Ramos (cell line): ENCODE data around the gene AQP3.
"Not testable (repeated sequence)": the region's sequence is repeated elsewhere in the genome, so short reads cannot be mapped to it uniquely, and the experiment has no call there.

ENCODE experiments used
- in situ Hi-C: fragments of 300-500 bp; cut with MboI; formaldehyde crosslinking; loops from one replicate; pipeline ENCODE4 v1.14.3; 2022; ENCODE audit warnings: low sequenced_read_pairs; ENCODE audit not compliant: unreplicated experiment

The AQP3 gene

GRCh38 chr9:33465596-33466564, 18.5 kb upstream of the AQP3 start:
- in situ Hi-C loops: loop anchor here (5.0 to 10.0 kb wide), 2 partner anchors 49 to 161 kb away; no protein-coding TSS in a partner anchor

- in situ Hi-C loops: loop anchor here (5.0 to 10.0 kb wide), 2 partner anchors 48 to 160 kb away; no protein-coding TSS in a partner anchor
Observed at GRCh38 chr9:33465096-33465495, 17.7 kb upstream of the AQP3 start.

DNA sequence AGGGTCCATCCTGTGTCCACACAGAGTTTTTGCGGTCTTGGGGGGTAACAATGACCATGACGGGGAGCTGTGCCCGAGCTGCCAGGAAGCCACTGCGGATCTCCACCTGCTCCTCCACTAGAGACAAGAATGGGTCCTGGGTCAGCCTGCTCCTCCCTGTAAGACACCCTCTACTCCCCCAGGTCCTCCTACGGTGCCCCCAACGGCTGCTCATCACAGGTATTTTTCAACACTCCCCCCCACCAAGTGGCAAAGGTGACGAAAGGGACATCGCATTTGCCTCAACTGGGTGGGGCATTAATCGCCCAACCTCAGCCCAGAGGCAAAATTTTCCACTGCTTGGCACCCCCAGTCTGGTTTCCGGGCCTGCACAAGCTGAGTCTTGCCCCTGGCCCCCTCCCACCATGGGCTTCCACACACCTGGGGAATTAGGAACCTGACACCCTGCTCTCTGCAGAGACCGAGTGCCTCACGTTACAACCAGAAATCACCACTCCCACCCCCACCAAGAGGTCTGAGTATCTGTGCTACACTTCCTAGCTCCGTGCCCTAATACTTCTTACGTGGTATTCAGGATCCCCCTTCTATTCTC, 16.7 kb upstream of the AQP3 start:
- in situ Hi-C loops: loop anchor here (10.0 kb wide), 1 partner anchor 159 kb away; no protein-coding TSS in a partner anchor

- in situ Hi-C loops: loop anchor here (10.0 kb wide), 1 partner anchor 158 kb away; no protein-coding TSS in a partner anchor
Observed at GRCh38 chr9:33463151-33463550, 15.8 kb upstream of the AQP3 start.

- in situ Hi-C loops: loop anchor here (10.0 kb wide), 1 partner anchor 157 kb away; no protein-coding TSS in a partner anchor
Observed at GRCh38 chr9:33461492-33461891, 14.1 kb upstream of the AQP3 start.

DNA sequence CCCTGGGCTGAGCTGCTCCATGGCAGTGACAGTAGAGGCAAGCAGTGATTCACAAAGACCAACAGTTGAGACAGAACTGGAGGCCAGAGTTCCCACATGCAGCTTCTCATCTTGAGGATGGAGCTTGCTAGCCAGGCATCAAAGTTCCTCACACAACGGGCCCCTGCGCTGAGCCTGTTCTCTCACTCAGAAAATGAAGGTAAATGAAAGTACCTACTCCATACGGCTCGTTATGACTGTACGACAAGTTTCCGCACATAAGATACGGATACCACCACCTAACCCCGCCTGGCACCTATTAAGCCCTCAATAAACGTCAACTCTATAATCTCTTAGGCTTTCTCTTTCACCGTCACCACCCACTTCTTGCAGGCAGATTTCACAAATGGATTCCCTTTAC, 13.5 kb upstream of the AQP3 start:
- in situ Hi-C loops: loop anchor here (10.0 kb wide), 1 partner anchor 156 kb away; no protein-coding TSS in a partner anchor

DNA sequence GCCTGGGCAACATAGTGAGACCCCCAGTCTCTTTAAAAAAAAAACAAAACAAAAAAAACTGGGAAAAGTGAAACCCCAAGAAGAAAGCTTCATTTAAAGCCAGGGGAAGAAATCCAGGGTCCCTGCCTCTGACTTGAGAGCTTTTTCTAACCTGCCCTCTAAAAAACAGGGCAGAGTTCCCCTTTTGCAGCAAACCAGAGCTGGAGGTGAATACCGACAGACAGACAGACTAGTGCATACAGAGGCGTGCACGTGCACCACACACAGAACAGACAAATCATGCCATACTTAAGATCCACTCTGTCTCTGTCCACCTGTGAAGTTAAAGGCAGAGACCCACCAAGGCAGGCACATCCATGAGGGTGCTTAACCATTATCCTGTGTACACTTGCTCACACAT, 11.7 kb upstream of the AQP3 start:
- in situ Hi-C loops: no loop called here

DNA sequence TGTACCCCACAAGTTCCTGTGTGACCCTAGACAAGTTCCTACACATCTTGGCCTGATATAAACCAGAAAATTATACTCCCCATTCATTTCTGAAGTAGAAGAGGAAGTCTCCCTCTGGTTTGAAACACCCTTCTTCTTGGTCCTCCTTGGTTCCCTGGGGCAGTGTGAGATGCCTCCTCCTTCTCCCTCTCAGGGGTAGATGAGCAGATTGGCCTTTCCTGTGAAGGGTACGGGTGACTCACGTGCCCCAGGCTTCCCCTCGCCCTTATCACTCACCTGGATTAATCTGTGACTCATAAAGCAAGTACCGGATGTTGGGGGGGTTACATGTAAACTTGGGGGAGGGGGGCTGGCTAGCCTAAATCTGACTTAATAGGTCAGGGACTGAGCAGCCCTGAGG, 11.1 kb upstream of the AQP3 start:
- in situ Hi-C loops: no loop called here

DNA sequence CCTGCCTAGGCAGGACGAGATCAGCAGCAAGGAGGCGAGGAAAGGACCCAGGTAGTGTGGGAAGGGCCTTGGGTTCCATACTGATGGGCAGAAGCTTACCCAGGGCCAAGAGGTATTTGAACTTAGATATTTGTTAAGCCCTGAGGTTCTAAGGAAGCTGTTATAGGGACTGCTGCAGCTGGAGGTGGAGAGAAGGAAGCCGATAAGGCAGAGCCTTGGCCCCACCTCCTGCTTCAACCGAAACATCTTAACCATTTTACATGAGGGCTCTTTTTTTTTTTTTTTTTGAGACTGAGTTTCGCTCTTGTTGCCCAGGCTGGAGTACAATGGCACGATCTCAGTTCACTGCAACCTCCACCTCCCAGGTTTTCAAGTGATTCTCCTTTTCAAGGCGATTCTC, 8.6 kb upstream of the AQP3 start:
- in situ Hi-C loops: no loop called here

DNA sequence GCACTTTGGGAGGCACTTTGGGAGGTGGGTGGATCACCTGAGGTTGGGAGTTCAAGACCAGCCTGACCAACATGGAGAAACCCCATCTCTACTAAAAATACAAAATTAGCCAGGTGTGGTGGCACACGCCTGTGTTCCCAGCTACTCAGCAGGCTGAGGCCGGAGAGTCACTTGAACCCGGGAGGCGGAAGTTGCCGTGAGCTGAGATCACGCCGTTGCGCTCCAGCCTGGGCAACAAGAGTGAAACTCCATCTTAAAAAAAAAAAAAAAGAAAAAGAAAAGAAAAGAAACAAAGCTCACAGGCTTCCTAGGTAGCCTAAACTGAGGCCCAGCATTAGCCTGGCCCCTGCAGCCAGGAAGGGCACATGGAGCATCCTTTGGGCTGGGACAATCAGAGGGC, 8.1 kb upstream of the AQP3 start:
- in situ Hi-C loops: not testable (repeated sequence)

GRCh38 chr9:33454661-33455026, 7.3 kb upstream of the AQP3 start:
- in situ Hi-C loops: not testable (repeated sequence)

- in situ Hi-C loops: no loop called here
Observed at GRCh38 chr9:33453999-33454660, 6.7 kb upstream of the AQP3 start.

GRCh38 chr9:33453286-33453860, 6.0 kb upstream of the AQP3 start:
- in situ Hi-C loops: no loop called here

GRCh38 chr9:33452828-33453271, 5.5 kb upstream of the AQP3 start:
- in situ Hi-C loops: no loop called here

DNA sequence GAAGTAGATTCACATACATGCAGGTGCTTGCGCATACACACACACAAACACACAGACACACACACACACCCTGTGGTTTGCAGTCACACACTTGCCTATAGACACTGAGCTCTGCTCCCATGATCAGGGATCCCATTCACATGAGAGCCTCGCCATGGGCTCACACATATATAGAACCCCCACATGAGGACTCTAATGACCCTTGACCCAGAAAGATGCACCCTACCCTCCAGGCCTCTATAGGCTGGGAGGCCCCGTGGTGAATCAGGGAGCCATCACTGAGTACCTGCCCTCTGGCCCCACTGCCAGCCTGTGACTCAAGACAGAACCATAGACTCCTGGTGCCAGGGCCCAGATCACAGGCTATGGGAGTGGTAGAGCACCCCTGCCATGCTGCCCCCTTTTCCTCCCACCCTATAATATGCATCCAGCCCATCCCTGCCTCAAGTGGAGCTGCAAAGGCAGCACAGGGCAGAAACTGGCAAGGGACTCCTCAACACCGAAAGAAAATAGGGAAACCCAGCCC, 3.3 kb upstream of the AQP3 start:
- in situ Hi-C loops: no loop called here

- in situ Hi-C loops: no loop called here
Observed at GRCh38 chr9:33449715-33450114, 2.3 kb upstream of the AQP3 start.

DNA sequence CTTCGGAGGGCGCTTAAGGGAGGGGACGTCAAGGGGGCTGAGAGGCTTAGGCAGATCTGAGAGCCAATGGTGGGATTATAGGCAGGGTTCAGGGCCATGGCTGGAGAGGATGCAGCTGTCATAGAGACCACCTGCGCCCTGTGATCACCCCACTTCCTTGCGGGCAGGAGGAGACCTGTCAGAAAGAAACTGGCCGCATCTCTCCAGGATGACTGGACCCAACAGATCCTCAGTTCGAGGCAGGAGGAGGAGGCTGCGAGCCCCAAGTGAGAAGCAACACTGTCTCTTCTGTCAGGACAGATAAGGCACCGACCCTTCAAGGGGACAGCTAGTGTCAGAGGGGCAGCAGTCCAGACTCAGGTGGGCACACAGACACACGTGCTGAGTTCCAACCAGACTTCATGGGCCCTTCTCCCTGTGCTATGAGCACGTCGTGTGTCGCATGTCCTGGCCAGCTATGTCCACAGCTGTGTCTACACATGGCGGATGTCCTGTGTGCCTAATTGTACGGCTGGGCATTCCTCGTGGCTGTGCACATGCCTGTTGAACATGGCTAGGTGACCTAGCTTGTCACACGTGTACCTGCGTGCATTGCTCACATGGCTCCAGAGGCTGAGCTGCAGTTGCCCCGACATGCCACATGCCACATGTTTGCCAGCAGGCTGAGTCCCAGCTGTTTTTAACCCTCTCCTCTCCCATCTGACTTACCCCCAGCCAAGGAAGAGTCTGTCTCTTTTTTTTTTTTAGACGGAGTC, 583 bp upstream of the AQP3 start:
- in situ Hi-C loops: no loop called here

DNA sequence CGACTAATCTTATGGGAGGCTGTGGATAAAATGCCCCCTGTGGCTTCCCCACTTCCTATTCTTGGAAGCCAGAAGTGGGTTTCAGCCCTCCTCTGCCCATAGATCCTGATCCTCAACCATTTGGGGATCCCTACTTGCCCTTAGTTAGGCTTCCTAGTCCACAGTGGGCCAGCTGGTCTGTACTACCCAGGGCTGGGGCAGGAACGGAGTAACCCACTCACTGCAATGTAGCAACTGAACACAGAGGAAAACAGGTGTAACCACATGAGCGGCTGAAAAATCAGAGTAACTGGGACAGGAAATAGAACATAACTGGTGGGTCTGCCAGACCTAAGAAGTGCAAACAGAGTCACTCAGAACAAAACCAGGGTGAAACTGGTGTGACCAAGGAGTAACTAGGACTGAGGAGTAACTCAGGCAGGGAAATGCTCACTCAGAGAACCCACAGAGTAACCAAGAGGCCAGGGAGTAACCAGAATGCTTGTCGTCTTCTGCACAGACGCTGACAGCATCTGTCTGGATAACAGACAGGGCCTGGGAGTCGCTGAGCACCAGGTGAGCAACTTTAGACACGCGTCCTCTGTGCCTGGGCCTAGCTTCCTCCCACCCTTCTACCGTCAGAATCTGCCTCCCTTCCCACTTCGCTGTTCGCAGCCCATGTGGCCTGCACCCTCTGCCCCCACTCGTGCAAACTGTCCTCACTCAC, 1.0 kb downstream of the AQP3 start:
- in situ Hi-C loops: no loop called here
